HG02610 (cell line): ENCODE results near the gene KISS1.

Experiments
- ATAC-seq: cut with Tn5 transposase; IDR thresholded peaks from one replicate; pipeline ENCODE4 v1.9.1; 2021; ENCODE audit warnings: mild to moderate bottlenecking, moderate library complexity; ENCODE audit not compliant: unreplicated experiment

Gene KISS1

GRCh38 chr1:204219971-204220616 is 23.8 kb upstream of the KISS1 start:
- no peak for ATAC-seq

- ATAC-seq: no peak
Observed at GRCh38 chr1:204218552-204218951, 22.3 kb upstream of the KISS1 start.

GRCh38 chr1:204217648-204218000 is 21.3 kb upstream of the KISS1 start:
- no peak for ATAC-seq

GRCh38 chr1:204216880-204217647 is 20.8 kb upstream of the KISS1 start:
- no peak for ATAC-seq

GRCh38 chr1:204216236-204216635 is 19.9 kb upstream of the KISS1 start:
- no peak for ATAC-seq

- no peak for ATAC-seq
Observed at GRCh38 chr1:204213668-204214662, 17.7 kb upstream of the KISS1 start, which contains the start of gene GOLT1A. Gene GOLT1A (minus strand): TSS chr1:204213988. CDS start chr1:204213906, 82 bp downstream.

- ATAC-seq: no peak
Observed at GRCh38 chr1:204212715-204213114, 16.4 kb upstream of the KISS1 start.

GRCh38 chr1:204211046-204211445 is 14.8 kb upstream of the KISS1 start:
- no peak for ATAC-seq

DNA sequence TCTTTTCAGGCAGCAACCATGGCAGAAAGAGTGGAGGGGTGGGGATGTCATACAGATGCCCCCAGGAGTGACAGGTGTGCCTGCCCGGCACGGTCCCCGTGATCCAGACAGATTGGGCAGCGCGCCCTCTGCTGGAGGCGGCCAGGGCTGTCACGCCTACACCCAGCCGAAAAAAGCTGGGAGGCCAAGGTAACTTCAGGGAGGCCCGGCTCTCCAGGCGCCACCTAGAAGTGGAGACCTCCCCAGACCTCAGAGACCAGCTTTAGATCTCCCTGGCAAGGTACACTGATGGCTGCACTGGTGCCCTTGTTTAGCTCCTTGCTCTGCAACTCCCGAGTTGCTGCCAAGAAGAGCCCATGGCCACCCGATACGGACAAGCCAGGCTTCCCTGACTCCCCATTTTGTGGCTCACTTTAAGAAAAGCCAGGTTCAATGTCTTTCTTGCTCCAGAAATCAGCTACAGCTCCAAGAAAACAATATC is 10.9 kb upstream of the KISS1 start:
- no peak for ATAC-seq

- no peak for ATAC-seq
Observed at GRCh38 chr1:204206121-204206520, 9.8 kb upstream of the KISS1 start.

DNA sequence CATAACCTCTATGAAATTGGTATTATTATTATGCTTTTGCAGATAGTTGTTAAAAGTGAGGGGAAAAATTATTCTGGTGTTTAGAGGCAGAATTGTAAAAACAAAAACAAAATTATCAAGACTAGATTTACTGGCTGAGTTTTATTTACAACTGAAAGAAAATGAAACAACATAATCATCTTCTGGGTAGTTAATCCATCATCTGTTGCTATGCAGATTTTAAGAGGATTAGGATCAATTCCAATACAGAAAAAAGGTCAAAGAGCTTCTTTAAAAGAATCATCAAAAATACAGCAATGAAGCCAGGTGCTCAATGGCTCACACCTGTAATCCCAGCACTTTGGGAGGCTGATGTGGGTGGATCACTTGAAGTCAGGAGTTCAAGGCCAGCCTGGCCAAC is 9.2 kb upstream of the KISS1 start:
- ATAC-seq: no peak

GRCh38 chr1:204204944-204205343 is 8.7 kb upstream of the KISS1 start:
- ATAC-seq: no peak

GRCh38 chr1:204203206-204203767 is 7.0 kb upstream of the KISS1 start:
- no peak for ATAC-seq

- no peak for ATAC-seq
Observed at GRCh38 chr1:204202481-204202880, 6.2 kb upstream of the KISS1 start.

DNA sequence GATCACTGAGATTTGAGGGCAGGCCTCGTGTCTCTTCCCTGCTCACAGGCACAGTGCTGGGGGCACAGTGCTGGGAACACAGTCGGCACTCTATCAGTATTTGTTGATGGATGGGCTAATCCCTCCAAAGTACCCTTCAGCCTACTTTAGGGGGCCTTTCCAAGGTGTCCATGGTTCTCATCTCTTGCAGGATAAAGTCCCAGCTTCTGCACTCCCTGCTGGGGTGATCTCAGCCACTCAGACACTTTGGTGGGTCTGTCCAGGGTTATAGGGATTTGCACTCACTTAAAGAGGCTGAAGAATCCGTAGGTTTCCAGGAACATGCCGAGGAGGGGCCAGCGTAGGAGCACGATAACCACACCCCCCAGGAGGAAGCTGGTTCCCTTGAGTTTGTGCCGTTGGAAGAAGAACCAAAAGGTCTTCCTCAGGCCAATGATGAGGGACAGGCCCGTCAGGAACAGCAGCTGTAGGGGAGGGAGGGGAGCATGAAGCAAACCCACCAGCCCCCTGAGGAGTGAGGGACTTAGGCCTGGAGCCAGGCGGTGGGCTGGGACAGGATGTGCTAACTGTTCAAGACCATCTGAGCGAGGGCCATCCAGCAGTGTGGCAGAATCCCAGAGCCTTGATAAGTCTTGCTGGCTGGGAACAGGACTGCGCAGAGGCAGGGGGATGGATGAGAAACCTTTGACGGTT is 5.2 kb upstream of the KISS1 start:
- ATAC-seq: no peak

GRCh38 chr1:204199579-204199978 is 3.3 kb upstream of the KISS1 start:
- ATAC-seq: no peak

GRCh38 chr1:204198348-204199340 is 2.4 kb upstream of the KISS1 start:
- no peak for ATAC-seq

GRCh38 chr1:204197068-204197467 is 777 bp upstream of the KISS1 start:
- ATAC-seq: no peak

DNA sequence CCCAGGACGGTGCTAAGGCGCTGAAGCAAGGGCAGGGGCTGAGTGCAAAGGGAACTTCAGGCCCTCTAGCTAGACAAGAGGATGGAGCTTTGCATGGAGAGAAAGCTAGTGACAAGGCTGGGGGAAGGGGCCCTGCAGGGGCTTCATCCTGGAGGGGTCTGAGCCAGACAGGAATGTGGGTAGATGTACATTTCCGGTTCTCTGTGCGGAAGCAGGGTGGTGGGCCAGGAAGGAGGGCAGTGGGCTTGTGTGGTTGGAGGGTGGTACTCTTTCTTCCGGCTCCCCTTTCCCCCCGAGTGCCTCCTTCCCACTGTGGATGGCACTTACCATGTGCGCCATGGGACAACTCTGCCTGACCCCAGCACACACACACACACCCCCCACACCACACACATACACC is 1.5 kb downstream of the KISS1 start:
- ATAC-seq: no peak
